ENCODE results near the gene OR51A4.
"Not testable (repeated sequence)": the region's sequence is repeated elsewhere in the genome, so short reads cannot be mapped to it uniquely, and the experiment has no call there.

The OR51A4 gene

GRCh38 chr11:4947505-4947904 is at the start of gene OR51A4:
TSS of gene OR51A4 (minus strand) at chr11:4947605. CDS start at chr11:4947100, 505 bp downstream.
- H3K27ac ChIP-seq (ENCODE audit: low read depth, low read length) = no peak within 1 kb of the TSS
- no peak within 1 kb of the TSS for H3K9ac ChIP-seq (ENCODE audit: low read depth, low read length)
- no peak within 1 kb of the TSS for H3K4me3 ChIP-seq (ENCODE audit: low read depth, low read length)
- H3K9me3 ChIP-seq (ENCODE audit: control insufficient read depth, insufficient read depth, low read length) = no peaks in the 10 kb centered on the region
- H3K27me3 ChIP-seq (ENCODE audit: control insufficient read depth, insufficient read depth, low read length) = no peaks in the 10 kb centered on the region
- no peaks in the 10 kb centered on the region for H3K36me3 ChIP-seq (ENCODE audit: control insufficient read depth, insufficient read depth, low read length)
- H3K4me1 ChIP-seq (ENCODE audit: control insufficient read depth, insufficient read depth, low read length) = no peaks in the 10 kb centered on the region

- Histone ChIP-seq H3K4me3 (ENCODE audit: low read depth, low read length) (no peak within 1 kb of the TSS), H3K27ac (ENCODE audit: low read depth, low read length) (no peak within 1 kb of the TSS), H3K9me3 (ENCODE audit: control insufficient read depth, insufficient read depth, low read length) (no peaks in the 10 kb centered on the region), H3K27me3 (ENCODE audit: control insufficient read depth, insufficient read depth, low read length) (no peaks in the 10 kb centered on the region), H3K36me3 (ENCODE audit: control insufficient read depth, insufficient read depth, low read length) (no peaks in the 10 kb centered on the region), H3K9ac (ENCODE audit: low read depth, low read length) (no peak within 1 kb of the TSS), H3K4me1 (ENCODE audit: control insufficient read depth, insufficient read depth, low read length) (no peaks in the 10 kb centered on the region)
Observed at GRCh38 chr11:4994551-4994950, 47.1 kb upstream of the OR51A4 start, which contains the start of gene OR51L1. TSS of gene OR51L1 (plus strand) at chr11:4994851. CDS start at chr11:4998983, 4,132 bp downstream.

GRCh38 chr11:4991060-4991459 is 43.7 kb upstream of the OR51A4 start:
- H3K4me3 ChIP-seq (ENCODE audit: low read depth, low read length) = no peak overlapping the region
- H3K9ac ChIP-seq (ENCODE audit: low read depth, low read length) = no peak overlapping the region
- H3K9me3 ChIP-seq (ENCODE audit: control insufficient read depth, insufficient read depth, low read length) = no peaks in the 10 kb centered on the region
- H3K4me1 ChIP-seq (ENCODE audit: control insufficient read depth, insufficient read depth, low read length) = no peaks in the 10 kb centered on the region
- H3K36me3 ChIP-seq (ENCODE audit: control insufficient read depth, insufficient read depth, low read length) = no peaks in the 10 kb centered on the region
- H3K27ac ChIP-seq (ENCODE audit: low read depth, low read length) = no peak overlapping the region
- H3K27me3 ChIP-seq (ENCODE audit: control insufficient read depth, insufficient read depth, low read length) = no peaks in the 10 kb centered on the region

GRCh38 chr11:4983841-4984240 is 36.4 kb upstream of the OR51A4 start:
- no peaks in the 10 kb centered on the region for H3K27me3 ChIP-seq (ENCODE audit: control insufficient read depth, insufficient read depth, low read length)
- H3K9ac ChIP-seq (ENCODE audit: low read depth, low read length) = no peak overlapping the region
- no peaks in the 10 kb centered on the region for H3K9me3 ChIP-seq (ENCODE audit: control insufficient read depth, insufficient read depth, low read length)
- H3K4me3 ChIP-seq (ENCODE audit: low read depth, low read length) = no peak overlapping the region
- H3K27ac ChIP-seq (ENCODE audit: low read depth, low read length) = no peak overlapping the region
- H3K4me1 ChIP-seq (ENCODE audit: control insufficient read depth, insufficient read depth, low read length) = no peaks in the 10 kb centered on the region
- H3K36me3 ChIP-seq (ENCODE audit: control insufficient read depth, insufficient read depth, low read length) = no peaks in the 10 kb centered on the region

- H3K4me3 ChIP-seq (ENCODE audit: low read depth, low read length) = no peak overlapping the region
- no peaks in the 10 kb centered on the region for H3K27me3 ChIP-seq (ENCODE audit: control insufficient read depth, insufficient read depth, low read length)
- H3K9ac ChIP-seq (ENCODE audit: low read depth, low read length) = no peak overlapping the region
- H3K9me3 ChIP-seq (ENCODE audit: control insufficient read depth, insufficient read depth, low read length) = no peaks in the 10 kb centered on the region
- H3K36me3 ChIP-seq (ENCODE audit: control insufficient read depth, insufficient read depth, low read length) = no peaks in the 10 kb centered on the region
- no peaks in the 10 kb centered on the region for H3K4me1 ChIP-seq (ENCODE audit: control insufficient read depth, insufficient read depth, low read length)
- H3K27ac ChIP-seq (ENCODE audit: low read depth, low read length) = no peak overlapping the region
Observed at GRCh38 chr11:4982678-4983077, 35.3 kb upstream of the OR51A4 start.

GRCh38 chr11:4979036-4979435 is 31.6 kb upstream of the OR51A4 start:
- Histone ChIP-seq H3K4me1 (ENCODE audit: control insufficient read depth, insufficient read depth, low read length) (no peaks in the 10 kb centered on the region), H3K27ac (ENCODE audit: low read depth, low read length) (no peak overlapping the region), H3K4me3 (ENCODE audit: low read depth, low read length) (no peak overlapping the region), H3K9me3 (ENCODE audit: control insufficient read depth, insufficient read depth, low read length) (no peaks in the 10 kb centered on the region), H3K9ac (ENCODE audit: low read depth, low read length) (no peak overlapping the region), H3K27me3 (ENCODE audit: control insufficient read depth, insufficient read depth, low read length) (no peaks in the 10 kb centered on the region), H3K36me3 (ENCODE audit: control insufficient read depth, insufficient read depth, low read length) (no peaks in the 10 kb centered on the region)

GRCh38 chr11:4975436-4975835 is 28.0 kb upstream of the OR51A4 start:
- no peak overlapping the region for H3K9ac ChIP-seq (ENCODE audit: low read depth, low read length)
- H3K9me3 ChIP-seq (ENCODE audit: control insufficient read depth, insufficient read depth, low read length) = no peaks in the 10 kb centered on the region
- H3K27ac ChIP-seq (ENCODE audit: low read depth, low read length) = no peak overlapping the region
- no peaks in the 10 kb centered on the region for H3K4me1 ChIP-seq (ENCODE audit: control insufficient read depth, insufficient read depth, low read length)
- no peak overlapping the region for H3K4me3 ChIP-seq (ENCODE audit: low read depth, low read length)
- H3K27me3 ChIP-seq (ENCODE audit: control insufficient read depth, insufficient read depth, low read length) = no peaks in the 10 kb centered on the region
- H3K36me3 ChIP-seq (ENCODE audit: control insufficient read depth, insufficient read depth, low read length) = no peaks in the 10 kb centered on the region

GRCh38 chr11:4962816-4963215 is 15.4 kb upstream of the OR51A4 start:
- no peak overlapping the region for H3K9ac ChIP-seq (ENCODE audit: low read depth, low read length)
- H3K4me3 ChIP-seq (ENCODE audit: low read depth, low read length) = no peak overlapping the region
- H3K9me3 ChIP-seq (ENCODE audit: control insufficient read depth, insufficient read depth, low read length) = no peaks in the 10 kb centered on the region
- H3K36me3 ChIP-seq (ENCODE audit: control insufficient read depth, insufficient read depth, low read length) = no peaks in the 10 kb centered on the region
- H3K27me3 ChIP-seq (ENCODE audit: control insufficient read depth, insufficient read depth, low read length) = no peaks in the 10 kb centered on the region
- H3K27ac ChIP-seq (ENCODE audit: low read depth, low read length) = no peak overlapping the region
- no peaks in the 10 kb centered on the region for H3K4me1 ChIP-seq (ENCODE audit: control insufficient read depth, insufficient read depth, low read length)

- Histone ChIP-seq H3K27me3 (ENCODE audit: control insufficient read depth, insufficient read depth, low read length) (no peaks in the 10 kb centered on the region), H3K27ac (ENCODE audit: low read depth, low read length) (no peak overlapping the region), H3K4me3 (ENCODE audit: low read depth, low read length) (no peak overlapping the region), H3K9ac (ENCODE audit: low read depth, low read length) (no peak overlapping the region), H3K9me3 (ENCODE audit: control insufficient read depth, insufficient read depth, low read length) (no peaks in the 10 kb centered on the region), H3K4me1 (ENCODE audit: control insufficient read depth, insufficient read depth, low read length) (no peaks in the 10 kb centered on the region), H3K36me3 (ENCODE audit: control insufficient read depth, insufficient read depth, low read length) (no peaks in the 10 kb centered on the region)
Observed at GRCh38 chr11:4960877-4961276, 13.5 kb upstream of the OR51A4 start.

- no peak overlapping the region for H3K4me3 ChIP-seq (ENCODE audit: low read depth, low read length)
- no peaks in the 10 kb centered on the region for H3K36me3 ChIP-seq (ENCODE audit: control insufficient read depth, insufficient read depth, low read length)
- no peak overlapping the region for H3K9ac ChIP-seq (ENCODE audit: low read depth, low read length)
- H3K9me3 ChIP-seq (ENCODE audit: control insufficient read depth, insufficient read depth, low read length) = no peaks in the 10 kb centered on the region
- H3K27me3 ChIP-seq (ENCODE audit: control insufficient read depth, insufficient read depth, low read length) = no peaks in the 10 kb centered on the region
- no peak overlapping the region for H3K27ac ChIP-seq (ENCODE audit: low read depth, low read length)
- H3K4me1 ChIP-seq (ENCODE audit: control insufficient read depth, insufficient read depth, low read length) = no peaks in the 10 kb centered on the region
Observed at GRCh38 chr11:4957396-4957795, 10.0 kb upstream of the OR51A4 start.

GRCh38 chr11:4955613-4956012 is 8.2 kb upstream of the OR51A4 start, which contains the start of gene OR51A2:
TSS of gene OR51A2 (minus strand) at chr11:4955713. CDS start at chr11:4955713, 0 bp downstream.
- H3K9ac ChIP-seq (ENCODE audit: low read depth, low read length); H3K9me3 ChIP-seq (ENCODE audit: control insufficient read depth, insufficient read depth, low read length); H3K27ac ChIP-seq (ENCODE audit: low read depth, low read length); H3K4me1 ChIP-seq (ENCODE audit: control insufficient read depth, insufficient read depth, low read length); H3K27me3 ChIP-seq (ENCODE audit: control insufficient read depth, insufficient read depth, low read length); H3K4me3 ChIP-seq (ENCODE audit: low read depth, low read length); H3K36me3 ChIP-seq (ENCODE audit: control insufficient read depth, insufficient read depth, low read length): not testable (repeated sequence)

GRCh38 chr11:4936745-4937144 is 10.7 kb downstream of the OR51A4 start:
- no peaks in the 10 kb centered on the region for H3K9me3 ChIP-seq (ENCODE audit: control insufficient read depth, insufficient read depth, low read length)
- H3K4me1 ChIP-seq (ENCODE audit: control insufficient read depth, insufficient read depth, low read length) = no peaks in the 10 kb centered on the region
- H3K27me3 ChIP-seq (ENCODE audit: control insufficient read depth, insufficient read depth, low read length) = no peaks in the 10 kb centered on the region
- H3K36me3 ChIP-seq (ENCODE audit: control insufficient read depth, insufficient read depth, low read length) = no peaks in the 10 kb centered on the region
- no peak overlapping the region for H3K4me3 ChIP-seq (ENCODE audit: low read depth, low read length)
- H3K9ac ChIP-seq (ENCODE audit: low read depth, low read length) = no peak overlapping the region
- H3K27ac ChIP-seq (ENCODE audit: low read depth, low read length) = no peak overlapping the region

All from HUES48 (cell line).